ENCODE results near the gene CXXC4.

The CXXC4 gene

GRCh38 chr4:104494822-104495559, at the start of gene CXXC4:
Gene CXXC4 (minus strand): TSS chr4:104494894. CDS start chr4:104491802, 3,092 bp downstream.
- DNase-seq (ENCODE audit: insufficient read length, low spot score), result peak; percentile 5
- no peak for FAIRE-seq

- DNase-seq (ENCODE audit: insufficient read length, low spot score) (no peak), FAIRE-seq (no peak)
These were observed 38.5 kb upstream of the CXXC4 start for GRCh38 chr4:104533156-104533555.

- FAIRE-seq (no peak), DNase-seq (ENCODE audit: insufficient read length, low spot score) (no peak)
These were observed 38.0 kb upstream of the CXXC4 start for GRCh38 chr4:104532677-104533076.

- no peak for DNase-seq (ENCODE audit: insufficient read length, low spot score)
- FAIRE-seq, result no peak
These were observed 36.7 kb upstream of the CXXC4 start for GRCh38 chr4:104531390-104531789.

- no peak for DNase-seq (ENCODE audit: insufficient read length, low spot score)
- no peak for FAIRE-seq
These were observed 35.7 kb upstream of the CXXC4 start for GRCh38 chr4:104530426-104530825.

- DNase-seq (ENCODE audit: insufficient read length, low spot score), result no peak
- FAIRE-seq, result no peak
These were observed 29.9 kb upstream of the CXXC4 start for GRCh38 chr4:104524591-104524990.

- DNase-seq (ENCODE audit: insufficient read length, low spot score), result no peak
- FAIRE-seq, result no peak
These were observed 29.3 kb upstream of the CXXC4 start for GRCh38 chr4:104524026-104524425.

GRCh38 chr4:104519588-104519987, 24.9 kb upstream of the CXXC4 start:
- no peak for FAIRE-seq

GRCh38 chr4:104516884-104517283, 22.2 kb upstream of the CXXC4 start:
- FAIRE-seq (no peak), DNase-seq (ENCODE audit: insufficient read length, low spot score) (no peak)

More at GRCh38 chr4:104519588-104519987, 24.9 kb upstream of the CXXC4 start:
- DNase-seq (ENCODE audit: insufficient read length, low spot score), result no peak

GRCh38 chr4:104508224-104508623, 13.5 kb upstream of the CXXC4 start:
- no peak for DNase-seq (ENCODE audit: insufficient read length, low spot score)
- FAIRE-seq, result no peak

- FAIRE-seq (no peak), DNase-seq (ENCODE audit: insufficient read length, low spot score) (no peak)
These were observed 12.4 kb upstream of the CXXC4 start for GRCh38 chr4:104507112-104507511.

- no peak for DNase-seq (ENCODE audit: insufficient read length, low spot score)
- FAIRE-seq, result no peak
These were observed 9.8 kb upstream of the CXXC4 start for GRCh38 chr4:104504536-104504935.

- FAIRE-seq (no peak), DNase-seq (ENCODE audit: insufficient read length, low spot score) (no peak)
These were observed 7.8 kb upstream of the CXXC4 start for GRCh38 chr4:104502471-104502870.

GRCh38 chr4:104501290-104501689, 6.6 kb upstream of the CXXC4 start:
- FAIRE-seq (no peak), DNase-seq (ENCODE audit: insufficient read length, low spot score) (no peak)

- DNase-seq (ENCODE audit: insufficient read length, low spot score), result no peak
- no peak for FAIRE-seq
These were observed 5.7 kb upstream of the CXXC4 start for GRCh38 chr4:104500442-104500841.

- FAIRE-seq (no peak), DNase-seq (ENCODE audit: insufficient read length, low spot score) (no peak)
These were observed 509 bp downstream of the CXXC4 start for GRCh38 chr4:104494185-104494584.

- FAIRE-seq, result no peak
These were observed 1.4 kb downstream of the CXXC4 start for GRCh38 chr4:104493081-104493831.

GRCh38 chr4:104492183-104492771, 2.4 kb downstream of the CXXC4 start:
- DNase-seq (ENCODE audit: insufficient read length, low spot score), result no peak
- no peak for FAIRE-seq

More at GRCh38 chr4:104493081-104493831, 1.4 kb downstream of the CXXC4 start:
- DNase-seq (ENCODE audit: insufficient read length, low spot score), result no peak

GRCh38 chr4:104491481-104492182, 3.1 kb downstream of the CXXC4 start:
- FAIRE-seq, result no peak

GRCh38 chr4:104490770-104491480, 3.8 kb downstream of the CXXC4 start:
- no peak for FAIRE-seq
- peak; percentile 6 for DNase-seq (ENCODE audit: insufficient read length, low spot score)

More at GRCh38 chr4:104491481-104492182, 3.1 kb downstream of the CXXC4 start:
- DNase-seq (ENCODE audit: insufficient read length, low spot score), result no peak
